Activated naive CD8-positive, alpha-beta T cell treated with anti-CD3 and anti-CD28 coated beads, Interleukin-2, amount 50 U/mL, for 16 hours (primary cell): ENCODE results near the gene VCY1B.
"Not testable (repeated sequence)": the region's sequence is repeated elsewhere in the genome, so short reads cannot be mapped to it uniquely, and the experiment has no call there.

ENCODE experiments used
- DNase-seq: peaks from one replicate; pipeline ENCODE4 v3.0.0-alpha.2; 2020; ENCODE audit warnings: low read depth, low spot score

Gene VCY1B

DNA sequence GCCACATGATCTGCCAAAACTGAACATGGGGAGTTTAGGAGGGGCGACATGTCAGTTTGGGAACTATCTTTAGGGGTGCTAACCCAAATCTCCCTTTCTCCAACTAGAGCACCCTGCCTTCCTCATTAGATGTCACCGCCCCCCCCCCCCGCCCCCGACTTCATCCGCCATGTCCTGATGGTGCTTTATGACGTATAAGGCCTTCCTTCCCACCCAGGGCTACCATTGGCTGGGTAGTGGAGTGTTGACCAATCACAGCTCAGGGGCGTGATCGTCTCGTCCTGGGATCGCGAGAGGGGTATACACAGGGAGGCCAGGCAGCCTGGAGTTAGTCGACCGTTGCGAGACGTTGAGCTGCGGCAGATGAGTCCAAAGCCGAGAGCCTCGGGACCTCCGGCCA, at the start of gene VCY1B:
Gene VCY1B (plus strand): TSS at position 301 of the 400 bp plus-strand sequence. CDS start 63 bp downstream, at position 364.
- DNase-seq = not testable (repeated sequence)

DNA sequence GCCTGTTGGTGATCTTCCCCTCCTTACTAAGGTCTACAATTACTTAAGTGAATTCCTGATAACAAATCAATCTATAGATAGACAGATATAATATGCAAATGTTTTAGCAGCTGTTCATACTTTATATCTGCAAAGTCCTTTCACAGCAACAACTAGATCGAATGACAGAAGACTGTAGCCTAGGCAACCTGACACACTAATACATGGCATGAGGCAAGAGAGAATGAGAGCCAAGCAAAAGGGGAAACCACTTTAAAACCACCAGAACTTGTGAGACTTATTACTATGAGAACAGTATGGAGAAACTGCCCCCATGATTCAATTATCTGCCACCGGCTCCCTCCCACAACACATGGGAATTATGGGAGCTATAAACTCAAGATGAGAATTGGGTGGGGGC, 44.1 kb upstream of the VCY1B start:
- DNase-seq = not testable (repeated sequence)

DNA sequence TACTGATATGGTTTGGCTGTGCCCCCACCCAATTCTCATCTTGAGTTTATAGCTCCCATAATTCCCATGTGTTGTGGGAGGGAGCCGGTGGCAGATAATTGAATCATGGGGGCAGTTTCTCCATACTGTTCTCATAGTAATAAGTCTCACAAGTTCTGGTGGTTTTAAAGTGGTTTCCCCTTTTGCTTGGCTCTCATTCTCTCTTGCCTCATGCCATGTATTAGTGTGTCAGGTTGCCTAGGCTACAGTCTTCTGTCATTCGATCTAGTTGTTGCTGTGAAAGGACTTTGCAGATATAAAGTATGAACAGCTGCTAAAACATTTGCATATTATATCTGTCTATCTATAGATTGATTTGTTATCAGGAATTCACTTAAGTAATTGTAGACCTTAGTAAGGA, 25.6 kb upstream of the VCY1B start:
- not testable (repeated sequence) for DNase-seq

DNA sequence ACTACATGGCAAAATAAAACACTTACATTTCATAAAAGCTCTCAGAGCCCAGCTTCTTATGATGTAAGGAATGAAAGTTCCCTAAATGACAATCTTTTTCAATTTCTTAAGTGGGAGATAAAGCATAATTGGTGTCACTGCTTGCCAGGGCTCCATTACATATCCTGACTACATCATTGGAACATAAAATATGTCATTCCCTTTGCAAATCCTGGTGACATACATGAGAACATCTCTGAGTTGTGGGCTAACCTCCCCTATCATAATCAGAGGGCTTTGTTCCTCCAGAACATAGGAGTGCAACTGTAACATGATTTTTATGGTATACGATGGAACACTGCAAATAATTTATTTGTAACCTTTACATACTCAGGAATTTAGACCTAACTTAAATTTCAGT, 29.9 kb downstream of the VCY1B start:
- no peak for DNase-seq
